GM12801 (cell line): ENCODE results near the gene DOCK2.

ENCODE experiments used
- TF ChIP-seq, protein P1 (sequence below): IDR thresholded peaks from one replicate; pipeline ENCODE4 v1.5.1; 2011; ENCODE audit warnings: control low read depth; ENCODE audit not compliant: insufficient read length; ENCODE audit errors: extremely low read depth

The DOCK2 gene

DNA sequence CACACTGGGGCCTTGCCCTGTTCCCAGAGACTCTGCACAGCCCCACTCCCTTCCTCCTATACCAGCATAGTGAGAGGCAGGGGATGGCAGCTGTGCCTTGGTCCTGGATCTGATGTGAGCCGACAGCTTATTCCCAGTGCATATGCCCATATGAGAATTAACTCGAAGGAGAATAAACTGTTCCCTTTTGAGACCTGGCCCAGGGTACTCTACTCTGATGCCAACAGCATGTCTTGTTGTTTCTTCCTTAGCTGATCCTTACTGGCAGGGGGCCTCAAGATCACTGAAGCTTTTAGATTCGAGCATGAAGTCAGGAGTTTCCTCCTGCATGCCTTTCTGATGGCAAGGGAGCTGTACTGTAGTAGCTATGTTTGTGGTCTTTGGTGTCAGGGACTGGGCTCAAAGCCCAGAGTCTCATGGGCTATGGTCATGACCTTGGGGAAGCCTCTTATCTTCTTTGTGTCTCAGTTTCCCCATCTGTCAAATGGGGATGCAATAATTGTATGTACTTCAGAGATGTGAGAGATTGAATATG, 57.1 kb downstream of the DOCK2 start:
- TF ChIP-seq, protein P1, sequence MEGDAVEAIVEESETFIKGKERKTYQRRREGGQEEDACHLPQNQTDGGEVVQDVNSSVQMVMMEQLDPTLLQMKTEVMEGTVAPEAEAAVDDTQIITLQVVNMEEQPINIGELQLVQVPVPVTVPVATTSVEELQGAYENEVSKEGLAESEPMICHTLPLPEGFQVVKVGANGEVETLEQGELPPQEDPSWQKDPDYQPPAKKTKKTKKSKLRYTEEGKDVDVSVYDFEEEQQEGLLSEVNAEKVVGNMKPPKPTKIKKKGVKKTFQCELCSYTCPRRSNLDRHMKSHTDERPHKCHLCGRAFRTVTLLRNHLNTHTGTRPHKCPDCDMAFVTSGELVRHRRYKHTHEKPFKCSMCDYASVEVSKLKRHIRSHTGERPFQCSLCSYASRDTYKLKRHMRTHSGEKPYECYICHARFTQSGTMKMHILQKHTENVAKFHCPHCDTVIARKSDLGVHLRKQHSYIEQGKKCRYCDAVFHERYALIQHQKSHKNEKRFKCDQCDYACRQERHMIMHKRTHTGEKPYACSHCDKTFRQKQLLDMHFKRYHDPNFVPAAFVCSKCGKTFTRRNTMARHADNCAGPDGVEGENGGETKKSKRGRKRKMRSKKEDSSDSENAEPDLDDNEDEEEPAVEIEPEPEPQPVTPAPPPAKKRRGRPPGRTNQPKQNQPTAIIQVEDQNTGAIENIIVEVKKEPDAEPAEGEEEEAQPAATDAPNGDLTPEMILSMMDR: no peak

DNA sequence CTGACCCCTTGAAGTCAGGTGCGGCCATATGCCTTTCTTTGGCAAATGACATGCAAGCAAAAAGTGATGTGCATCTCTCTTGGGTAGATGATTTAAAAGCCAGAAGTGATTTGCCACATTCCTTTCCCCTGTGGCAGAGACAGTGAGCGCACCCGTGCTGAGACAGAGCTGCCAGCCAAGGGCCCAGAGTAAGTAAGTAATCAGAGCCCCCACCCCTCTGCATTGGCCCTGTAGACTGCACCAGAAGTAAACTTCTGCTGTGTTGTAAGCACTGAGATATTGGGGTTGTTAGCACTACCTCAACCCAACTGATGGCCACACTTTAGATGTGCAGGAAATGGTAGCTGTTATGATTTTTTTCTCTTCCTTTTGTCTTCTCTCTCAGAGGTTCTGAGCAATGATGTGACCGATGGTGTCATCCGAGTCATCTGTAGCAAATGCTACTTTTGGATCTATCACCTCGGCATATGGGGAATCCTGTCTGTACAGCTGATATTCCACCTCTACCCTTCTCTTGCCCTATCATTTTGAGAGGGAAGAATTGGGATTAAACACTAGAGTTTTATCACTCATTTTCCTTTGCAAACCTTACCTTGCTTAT, 58.0 kb downstream of the DOCK2 start:
- TF ChIP-seq, protein P1: no peak

DNA sequence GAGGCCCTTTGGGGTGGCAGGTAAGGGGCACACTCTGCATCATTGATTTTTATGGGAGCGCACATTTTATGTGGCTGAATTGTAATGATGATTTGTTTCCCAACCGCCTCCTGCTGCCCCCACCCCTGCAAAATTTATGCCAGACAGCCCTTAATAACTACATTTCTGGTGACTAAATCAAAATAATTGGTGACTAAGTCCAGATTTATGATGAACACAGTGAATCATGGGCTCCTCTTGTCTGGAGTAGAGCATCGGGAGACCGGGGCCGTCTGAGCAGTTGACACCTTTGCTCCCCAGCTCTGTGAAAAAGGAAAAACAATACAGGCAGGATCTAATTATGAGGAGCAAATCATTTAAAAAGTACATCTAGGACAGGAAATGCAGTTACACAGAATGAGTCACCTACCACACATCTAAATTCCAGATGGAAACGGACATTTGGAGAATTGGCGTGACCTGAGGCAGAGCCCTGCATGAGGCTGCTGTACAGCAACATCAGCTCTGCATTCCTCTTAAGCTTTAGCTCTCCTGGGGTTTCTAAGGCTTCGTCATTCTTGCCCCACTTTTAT, 58.9 kb downstream of the DOCK2 start:
- TF ChIP-seq, protein P1: no peak

DNA sequence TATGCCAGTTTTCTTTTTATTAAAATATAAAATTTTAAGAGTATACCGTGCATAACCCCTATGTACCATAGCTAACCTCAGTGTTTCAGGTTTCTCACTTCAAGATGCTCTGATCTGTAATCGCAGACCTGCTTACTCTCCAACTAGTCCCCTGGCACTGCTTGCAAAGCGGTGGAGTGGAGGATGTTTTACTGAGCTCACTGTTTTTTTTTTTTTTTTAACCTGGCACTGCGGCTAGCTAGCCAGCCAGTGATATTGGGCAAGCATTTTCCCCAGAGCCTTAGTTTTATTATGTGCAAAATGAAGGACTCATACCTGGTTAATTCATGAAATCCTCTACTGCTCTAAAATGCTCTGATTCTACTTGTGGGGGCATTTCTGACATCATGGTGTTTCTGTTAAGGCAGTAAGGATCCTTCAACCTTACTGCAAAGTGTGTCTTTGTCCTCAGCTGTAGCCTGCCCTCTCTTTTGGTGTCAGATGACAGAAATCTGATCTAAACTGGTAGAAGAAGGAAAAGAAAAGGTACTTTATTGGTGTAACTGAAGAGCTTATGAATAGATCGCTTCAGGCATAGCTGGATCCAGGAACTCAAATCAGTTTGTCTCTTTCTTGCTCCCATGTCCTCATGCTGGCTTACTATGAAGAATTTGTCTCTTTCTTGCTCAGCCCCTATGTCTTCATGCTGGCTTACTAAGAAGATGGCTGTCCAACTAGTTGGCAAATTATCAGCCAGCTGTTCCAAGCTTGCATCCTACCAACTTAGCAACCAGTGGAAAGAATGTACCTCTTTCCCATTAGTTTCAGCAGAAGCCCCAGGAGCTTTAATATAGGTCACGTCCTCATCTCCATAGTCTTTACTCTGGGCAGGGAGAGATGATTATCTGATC, 59.8 kb downstream of the DOCK2 start:
- TF ChIP-seq, protein P1: no peak

DNA sequence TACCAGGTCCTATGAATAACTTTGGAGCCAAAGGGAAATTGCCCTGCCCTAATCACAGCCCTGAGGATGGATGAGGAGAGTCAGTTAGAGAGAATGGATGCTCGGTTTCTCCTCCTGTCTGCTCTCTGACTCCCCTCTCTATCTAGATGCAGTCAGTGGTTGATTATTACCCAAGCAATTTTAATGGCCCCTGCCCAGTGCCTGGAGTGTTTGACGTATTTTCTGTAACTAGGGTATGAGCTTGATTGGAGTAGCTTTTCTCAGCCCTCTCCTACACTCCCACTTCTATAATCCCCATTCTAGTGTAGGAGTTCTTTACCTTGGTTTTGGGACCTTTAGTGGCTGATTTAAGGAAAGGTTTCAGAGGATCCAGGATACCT, 60.4 kb downstream of the DOCK2 start:
- TF ChIP-seq, protein P1: no peak

DNA sequence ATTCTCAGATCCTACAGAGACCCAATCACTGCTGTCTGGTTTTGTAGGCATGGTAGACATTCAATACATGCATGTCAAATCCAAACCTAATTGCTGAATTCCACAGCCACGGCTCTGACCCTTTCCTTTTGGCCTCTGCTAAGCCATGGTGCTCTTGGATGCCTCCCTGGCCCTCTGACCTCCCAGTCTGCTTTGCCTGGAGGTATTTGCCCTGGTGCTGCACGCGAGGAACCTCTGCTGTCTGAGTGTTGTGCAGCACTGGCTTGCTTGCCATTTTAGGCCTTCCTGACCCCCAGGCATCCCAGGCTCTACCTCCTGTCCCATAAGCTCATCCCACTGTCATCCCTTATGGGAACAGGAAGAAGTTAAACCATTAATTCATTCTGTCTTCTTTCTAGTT, 60.9 kb downstream of the DOCK2 start:
- TF ChIP-seq, protein P1: no peak

DNA sequence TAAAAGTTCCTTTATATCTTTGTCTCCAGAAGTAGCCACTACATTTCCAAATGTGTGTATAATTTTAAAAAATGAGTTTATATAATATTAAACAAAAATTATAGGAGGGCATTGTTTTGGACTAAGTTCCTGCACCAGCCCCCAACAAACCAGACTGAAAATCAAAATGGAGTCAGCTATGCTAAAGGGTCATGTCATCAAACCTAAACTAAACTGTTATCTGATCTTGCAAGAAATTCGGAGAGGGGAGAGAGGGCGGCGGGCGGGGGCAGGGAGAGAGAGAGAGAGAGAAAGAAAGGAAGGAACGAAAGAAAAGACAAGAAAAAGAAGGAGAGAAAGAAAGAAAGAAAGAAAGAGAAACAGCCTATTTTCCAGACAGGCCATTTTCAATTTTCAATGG, 63.5 kb downstream of the DOCK2 start:
- TF ChIP-seq, protein P1: no peak
